SK-N-SH (cell line): ENCODE data around the gene FRMPD1. TPM values are rescaled to one million over a fixed set of nuclear protein-coding genes. Genes with fewer than 3 reads are reported as not detected.

Experiments used
- CTCF ChIA-PET: fragments of 300-600, 350-600 bp; formaldehyde crosslinking; extraction: SDS; loops from one replicate; lab custom pipeline; 2021; lab: Yijun Ruan, JAX
- POLR2A ChIA-PET: fragments of 350-600 bp; sonication (Branson Sonifier 250); formaldehyde crosslinking; extraction: SDS; loops from one replicate; lab custom pipeline; 2020; ENCODE audit warnings: antibody characterized with exemption, inconsistent platforms; lab: Yijun Ruan, JAX
- DNase-seq: peaks from one replicate; pipeline ENCODE4 v3.0.0; 2012
- H2AFZ ChIP-seq: fragments of 200-600 bp; sonication (generic); 2 replicates; pipeline ENCODE4 v1.8.1; 2016; ENCODE audit warnings: antibody characterized with exemption, mild to moderate bottlenecking, low read depth
- H3F3A ChIP-seq: fragments of 200-600 bp; sonication (generic); replicated peaks from 2 replicates; pipeline ENCODE3; 2016; ENCODE audit warnings: antibody characterized with exemption, mild to moderate bottlenecking; ENCODE audit not compliant: insufficient read depth
- H3K27ac ChIP-seq, 2 experiments: fragments of 200-500 bp in 1 of 2; fragments of 200-600 bp in 1 of 2; sonication (Bioruptor generic) in 1 of 2; sonication (generic), shearing (Covaris generic) in 1 of 2; 2 replicates each; pipeline versions ENCODE4 v1.5.1 to v1.6.1; 2014 to 2016; ENCODE audit warnings: low read depth in 2 of 2, inconsistent platforms in 1 of 2, low read length in 1 of 2, mild to moderate bottlenecking in 1 of 2, mixed read lengths in 1 of 2
- H3K27me3 ChIP-seq: fragments of 200-600 bp; sonication (generic), shearing (Covaris generic); 2 replicates; pipeline ENCODE4 v1.6.1; 2016; ENCODE audit warnings: mixed run types; ENCODE audit not compliant: insufficient read depth
- H3K36me3 ChIP-seq, 2 experiments: fragments of 200-500 bp in 1 of 2; fragments of 200-600 bp in 1 of 2; sonication (Bioruptor generic) in 1 of 2; sonication (generic) in 1 of 2; replicated peaks in 1 of 2; 2 replicates each; pipeline versions ENCODE3 to v1.5.1; 2014 to 2016; ENCODE audit warnings: low read length in 1 of 2, mild to moderate bottlenecking in 1 of 2; ENCODE audit not compliant: insufficient read depth in 2 of 2, control insufficient read depth in 1 of 2
- H3K4me1 ChIP-seq, 2 experiments: fragments of 200-500 bp in 1 of 2; fragments of 200-600 bp in 1 of 2; sonication (Bioruptor generic) in 1 of 2; sonication (generic), shearing (Covaris generic) in 1 of 2; 2 replicates each; pipeline versions ENCODE4 v1.5.1 to v1.6.1; 2014 to 2016; ENCODE audit warnings: low read depth in 1 of 2, low read length in 1 of 2, mixed run types in 1 of 2; ENCODE audit not compliant: insufficient read depth in 2 of 2, control insufficient read depth in 1 of 2
- H3K4me2 ChIP-seq: fragments of 200-600 bp; sonication (generic), shearing (Covaris generic); 2 replicates; pipeline ENCODE4 v1.6.1; 2017; ENCODE audit warnings: mixed run types
- H3K4me3 ChIP-seq, 2 experiments: fragments of 200-500 bp in 1 of 2; fragments of 200-600 bp in 1 of 2; sonication (Bioruptor generic) in 1 of 2; sonication (generic), shearing (Covaris generic) in 1 of 2; 2 replicates each; pipeline versions ENCODE4 v1.5.1 to v1.8.1; 2014 to 2016; ENCODE audit warnings: low read depth in 2 of 2, inconsistent platforms in 1 of 2, low read length in 1 of 2, mild to moderate bottlenecking in 1 of 2, mixed read lengths in 1 of 2, moderate library complexity in 1 of 2
- H3K79me2 ChIP-seq: fragments of 200-600 bp; sonication (generic); 2 replicates; pipeline ENCODE4 v1.8.1; 2017; ENCODE audit warnings: mild to moderate bottlenecking; ENCODE audit not compliant: insufficient read depth
- H3K9ac ChIP-seq: fragments of 200-600 bp; sonication (generic); 2 replicates; pipeline ENCODE4 v1.6.1; 2017; ENCODE audit warnings: mixed run types
- H3K9me2 ChIP-seq: fragments of 200-600 bp; sonication (generic); 2 replicates; pipeline ENCODE4 v1.6.1; 2017; ENCODE audit warnings: mixed run types
- H3K9me3 ChIP-seq: fragments of 200-600 bp; sonication (generic); 2 replicates; pipeline ENCODE4 v1.6.1; 2017; ENCODE audit warnings: mixed run types, mild to moderate bottlenecking, moderate library complexity
- H4K20me1 ChIP-seq: fragments of 200-600 bp; sonication (generic); 2 replicates; pipeline ENCODE4 v1.6.1; 2017; ENCODE audit warnings: mild to moderate bottlenecking, mixed run types; ENCODE audit not compliant: insufficient read depth
- CHD2 ChIP-seq: fragments of 150-350 bp; IDR thresholded peaks from 2 replicates; pipeline ENCODE4 v1.6.1; 2018; ENCODE audit warnings: low read length; ENCODE audit not compliant: partially characterized antibody
- ELF1 ChIP-seq: IDR thresholded peaks from 2 replicates; pipeline ENCODE4 v1.4.0; 2012
- EP300 ChIP-seq, 2 experiments: IDR thresholded peaks; 2 replicates each; pipeline versions ENCODE4 v1.4.0 to v1.6.1; 2012; ENCODE audit warnings: borderline replicate concordance in 1 of 2, low read depth in 1 of 2, low read length in 1 of 2
- FOSL2 ChIP-seq: IDR thresholded peaks from 2 replicates; pipeline ENCODE4 v1.4.0; 2012; ENCODE audit warnings: low read depth, mild to moderate bottlenecking, moderate library complexity, borderline replicate concordance
- FOXJ3 ChIP-seq: sonication (generic); formaldehyde crosslinking; IDR thresholded peaks from 2 replicates; pipeline ENCODE4 v1.5.1; 2020; ENCODE audit warnings: mild to moderate bottlenecking, missing genetic modification reagents
- FOXM1 ChIP-seq: IDR thresholded peaks from 2 replicates; pipeline ENCODE4 v1.4.0; 2012; ENCODE audit warnings: low read depth, mild to moderate bottlenecking
- GABPA ChIP-seq: IDR thresholded peaks from 2 replicates; pipeline ENCODE4 v1.4.0; 2012; ENCODE audit warnings: low read depth, mild to moderate bottlenecking
- JUND ChIP-seq: IDR thresholded peaks from 2 replicates; pipeline ENCODE4 v1.4.0; 2012
- MEF2A ChIP-seq: IDR thresholded peaks from 2 replicates; pipeline ENCODE4 v1.4.0; 2012; ENCODE audit warnings: low read depth, borderline replicate concordance
- NFIC ChIP-seq: IDR thresholded peaks from 2 replicates; pipeline ENCODE4 v1.4.0; 2012; ENCODE audit warnings: borderline replicate concordance
- NRF1 ChIP-seq: IDR thresholded peaks from 2 replicates; pipeline ENCODE4 v1.6.1; 2012; ENCODE audit warnings: low read depth, mild to moderate bottlenecking, low read length
- POLR2AphosphoS5 ChIP-seq: IDR thresholded peaks from 2 replicates; pipeline ENCODE4 v1.6.1; 2012; ENCODE audit warnings: low read depth, low read length
- RAD21 ChIP-seq: IDR thresholded peaks from 2 replicates; pipeline ENCODE4 v1.6.1; 2012; ENCODE audit warnings: mild to moderate bottlenecking, low read length
- RCOR1 ChIP-seq: fragments of 150-350 bp; IDR thresholded peaks from 2 replicates; pipeline ENCODE4 v1.6.1; 2017; ENCODE audit warnings: antibody characterized with exemption, low read length
- RXRA ChIP-seq: IDR thresholded peaks from 2 replicates; pipeline ENCODE4 v1.4.0; 2012; ENCODE audit warnings: low read depth, mild to moderate bottlenecking, borderline replicate concordance
- SIN3A ChIP-seq: IDR thresholded peaks from 2 replicates; pipeline ENCODE4 v1.6.1; 2012; ENCODE audit warnings: low read depth, mild to moderate bottlenecking, low read length, moderate library complexity, borderline replicate concordance
- TAF1 ChIP-seq: IDR thresholded peaks from 2 replicates; pipeline ENCODE4 v1.6.1; 2012; ENCODE audit warnings: low read depth, mild to moderate bottlenecking, low read length, moderate library complexity, borderline replicate concordance
- TCF12 ChIP-seq: IDR thresholded peaks from 2 replicates; pipeline ENCODE4 v1.4.0; 2012
- TEAD4 ChIP-seq: IDR thresholded peaks from 2 replicates; pipeline ENCODE4 v1.4.0; 2012; ENCODE audit warnings: mild to moderate bottlenecking, borderline replicate concordance; ENCODE audit not compliant: insufficient read depth
- YY1 ChIP-seq: IDR thresholded peaks from 2 replicates; pipeline ENCODE4 v1.4.0; 2012; ENCODE audit warnings: low read depth, mild to moderate bottlenecking
- WGBS: methylation state at CpG from one replicate; pipeline ENCODE4 v1.1.6; 2017; ENCODE audit warnings: low lambda C conversion rate; 5-methylcytosine and 5-hydroxymethylcytosine counted together
- polyA plus RNA-seq, 3 experiments: library from polyadenylated mRNA; depleted of rRNA; stranded (reverse); fragments of >200 nt; gene quantifications; 2 replicates each; pipeline ENCODE4 v1.2.3, GENCODE V29; 2012
- TF ChIP-seq, protein P1 (sequence below): fragments of 150-350 bp; IDR thresholded peaks from 2 replicates; pipeline ENCODE4 v1.6.1; 2017; ENCODE audit warnings: antibody characterized with exemption, low read length, low read depth, borderline replicate concordance

Gene FRMPD1
- polyA plus RNA-seq, 1 of the 3 experiments (the other 2 are of a cell fraction) = not detected

DNA sequence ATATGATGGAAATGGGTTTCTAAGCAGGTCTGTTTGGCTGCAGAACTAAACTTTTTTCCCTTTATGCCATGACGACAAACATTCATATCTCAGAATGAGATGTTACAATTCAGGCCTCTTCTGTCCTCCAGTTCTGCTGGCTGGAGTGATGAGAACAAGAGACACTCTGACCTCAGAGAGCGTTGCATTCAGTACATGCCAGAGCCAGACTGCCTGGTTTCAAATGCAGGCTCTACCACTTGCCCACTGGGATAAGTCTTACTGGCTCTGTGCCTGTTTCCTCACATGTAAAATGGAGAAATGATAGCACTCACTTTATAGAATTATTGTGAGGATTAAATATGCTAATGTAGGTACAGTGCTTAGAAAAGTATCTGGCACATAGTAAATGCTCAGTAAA is 33.6 kb upstream of the FRMPD1 start:
- TF ChIP-seq FOSL2 = no peak
- no peak for TF ChIP-seq NRF1
- no peak for TF ChIP-seq FOXJ3 (CRISPR knock-in tag)

DNA sequence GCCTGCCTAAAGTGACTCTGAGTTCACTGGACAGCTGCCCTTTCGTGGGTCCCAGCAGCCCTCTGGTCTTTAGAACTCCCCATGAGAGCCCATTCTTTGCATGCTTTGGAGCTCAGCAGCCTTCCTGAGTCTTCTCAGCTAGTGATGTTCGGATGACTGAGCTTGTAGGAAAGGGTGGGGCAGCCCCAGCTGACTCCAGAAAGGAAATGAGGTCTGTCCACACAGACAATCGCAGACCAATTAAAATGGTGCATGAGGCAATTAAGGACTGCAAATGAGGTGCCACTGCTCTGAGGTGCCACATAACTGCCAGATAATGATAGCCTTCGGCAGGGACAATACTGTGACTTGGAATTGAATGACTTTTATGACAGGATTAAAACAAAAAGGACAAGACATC is 32.9 kb upstream of the FRMPD1 start:
- POLR2A ChIA-PET = no interaction called here
- no peaks in the 10 kb centered on the region for H3K27me3 ChIP-seq
- no peaks in the 10 kb centered on the region for H3K9me2 ChIP-seq
- H3K4me1 ChIP-seq = peaks cover 0 to 16% of the 10 kb centered on the region in 2 experiments; a peak in 2 of 4 replicates
- WGBS = 42% methylated on average over 4 of the region's 4 CpGs
- CTCF ChIA-PET = no interaction called here
- H3K79me2 ChIP-seq = no peaks in the 10 kb centered on the region
- no peak overlapping the region for H3K27ac ChIP-seq
- no peak for DNase-seq
- H3K36me3 ChIP-seq = no peaks in the 10 kb centered on the region
- TF ChIP-seq TCF12 = no peak
- no peak for TF ChIP-seq RAD21
- no peak for TF ChIP-seq SIN3A
- no peak for TF ChIP-seq TAF1
- no peak for TF ChIP-seq RXRA
- no peak for TF ChIP-seq GABPA
- TF ChIP-seq, protein P1, sequence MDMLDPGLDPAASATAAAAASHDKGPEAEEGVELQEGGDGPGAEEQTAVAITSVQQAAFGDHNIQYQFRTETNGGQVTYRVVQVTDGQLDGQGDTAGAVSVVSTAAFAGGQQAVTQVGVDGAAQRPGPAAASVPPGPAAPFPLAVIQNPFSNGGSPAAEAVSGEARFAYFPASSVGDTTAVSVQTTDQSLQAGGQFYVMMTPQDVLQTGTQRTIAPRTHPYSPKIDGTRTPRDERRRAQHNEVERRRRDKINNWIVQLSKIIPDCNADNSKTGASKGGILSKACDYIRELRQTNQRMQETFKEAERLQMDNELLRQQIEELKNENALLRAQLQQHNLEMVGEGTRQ = no peak
- TF ChIP-seq YY1 = no peak
- TF ChIP-seq RCOR1 = no peak
- no peak for TF ChIP-seq MEF2A
- no peak for TF ChIP-seq POLR2AphosphoS5
- no peak overlapping the region for H3K4me2 ChIP-seq
- H3F3A ChIP-seq = no peaks in the 10 kb centered on the region
- no peak overlapping the region for H3K9ac ChIP-seq
- H3K9me3 ChIP-seq = no peaks in the 10 kb centered on the region
- H2AFZ ChIP-seq = no peak overlapping the region
- H4K20me1 ChIP-seq = no peaks in the 10 kb centered on the region
- H3K4me3 ChIP-seq = no peak overlapping the region

More for the DNA sequence above, 33.6 kb upstream of the FRMPD1 start:
- no peaks in the 10 kb centered on the region for H3K9me3 ChIP-seq
- no peaks in the 10 kb centered on the region for H3K36me3 ChIP-seq
- no peaks in the 10 kb centered on the region for H4K20me1 ChIP-seq
- no peak overlapping the region for H3K4me3 ChIP-seq
- no peak overlapping the region for H3K27ac ChIP-seq
- DNase-seq = no peak
- H2AFZ ChIP-seq = no peak overlapping the region
- H3K4me2 ChIP-seq = no peak overlapping the region
- H3K9me2 ChIP-seq = no peaks in the 10 kb centered on the region
- H3K9ac ChIP-seq = no peak overlapping the region
- no peaks in the 10 kb centered on the region for H3K27me3 ChIP-seq
- ChIA-PET POLR2A (no interaction called here), CTCF (no interaction called here)
- H3K79me2 ChIP-seq = no peaks in the 10 kb centered on the region
- H3F3A ChIP-seq = no peaks in the 10 kb centered on the region
- 49% methylated on average over 2 of the region's 2 CpGs for WGBS
- H3K4me1 ChIP-seq = peaks cover 0 to 11% of the 10 kb centered on the region in 2 experiments; a peak in 2 of 4 replicates

DNA sequence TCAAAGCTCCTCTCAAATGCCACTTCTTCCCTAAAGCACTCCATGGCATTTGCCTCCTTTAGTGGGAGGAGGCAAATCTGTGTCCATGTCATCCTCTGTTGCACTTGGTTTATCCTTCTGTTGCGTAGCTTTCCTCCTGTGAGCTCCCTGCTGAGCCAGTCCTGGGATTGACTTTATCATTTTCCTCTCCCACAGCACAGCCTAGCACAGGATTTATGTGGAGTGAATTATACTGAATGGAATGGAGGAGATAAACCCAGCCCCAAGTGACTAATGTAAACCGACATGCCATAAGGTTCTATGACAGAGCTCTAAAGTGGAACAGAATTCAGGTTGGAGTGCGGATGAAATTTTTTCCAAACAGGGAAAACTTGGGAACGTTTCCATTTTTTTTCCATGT is 31.9 kb upstream of the FRMPD1 start:
- POLR2A ChIA-PET = no interaction called here
- Histone ChIP-seq H3K9me2 (no peaks in the 10 kb centered on the region), H3K36me3 (no peaks in the 10 kb centered on the region), H3K4me2 (no peak overlapping the region), H3K4me1 (peaks cover 0 to 23% of the 10 kb centered on the region in 2 experiments; a peak in 2 of 4 replicates), H4K20me1 (no peaks in the 10 kb centered on the region), H3K27me3 (no peaks in the 10 kb centered on the region), H3F3A (no peaks in the 10 kb centered on the region), H3K27ac (no peak overlapping the region), H3K9me3 (no peaks in the 10 kb centered on the region), H3K79me2 (no peaks in the 10 kb centered on the region), H3K9ac (no peak overlapping the region), H3K4me3 (no peak overlapping the region), H2AFZ (no peak overlapping the region)
- no peak for TF ChIP-seq ELF1
- no peak for TF ChIP-seq JUND
- no peak for TF ChIP-seq CHD2
- TF ChIP-seq, protein P1 = no peak
- no peak for TF ChIP-seq EP300 (IDR thresholded peaks at IDR 0.05; ENCODE audit: borderline replicate concordance in 1 of 2, low read depth in 1 of 2, low read length in 1 of 2)
- no peak for TF ChIP-seq FOXM1
- no peak for TF ChIP-seq NFIC
- no peak for TF ChIP-seq TEAD4
- no peak for TF ChIP-seq TCF12
- CTCF ChIA-PET = interaction anchor here (0.7 kb wide), 1 partner anchor 113 kb away, joined by 3 read pairs; no protein-coding TSS in a partner anchor
- DNase-seq = no peak
- WGBS = 67% methylated on average over 4 of the region's 4 CpGs
